Uterus (tissue), 2 donors: ENCODE results near the gene AK9.

Experiments
- CTCF ChIP-seq, 4 experiments: fragments of 200-600 bp in 2 of 4; fragments of 450-650 bp in 2 of 4; sonication (generic) in 2 of 4; IDR thresholded peaks; one replicate each; pipeline ENCODE4 v1.5.1; 2016 to 2019; ENCODE audit warnings: antibody characterized with exemption in 4 of 4, mild to moderate bottlenecking in 2 of 4, moderate library complexity in 1 of 4
- POLR2A ChIP-seq, 2 donors: fragments of 450-650 bp; IDR thresholded peaks; one replicate each; pipeline ENCODE4 v1.6.1; 2016; ENCODE audit warnings: antibody characterized with exemption in 2 of 2, mild to moderate bottlenecking in 1 of 2, moderate library complexity in 1 of 2

GRCh38 chr6:109456111-109456583, 234.9 kb downstream of the AK9 start:
- TF ChIP-seq CTCF (IDR thresholded peaks at IDR 0.05) (no peak), POLR2A (IDR thresholded peaks at IDR 0.05) (no peak)
